ENCODE results near the gene BHMT2.

Gene BHMT2

GRCh38 chr5:79059674-79060073 is 9.9 kb upstream of the BHMT2 start:
- Histone ChIP-seq H3K4me1 (ENCODE audit: control insufficient read depth, low read length) (no peaks in the 10 kb centered on the region), H3K9me2 (replicated peaks; ENCODE audit: control insufficient read depth, low read length) (no peaks in the 10 kb centered on the region), H3F3A (ENCODE audit: control insufficient read depth, insufficient read depth) (no peaks in the 10 kb centered on the region), H3K4me2 (ENCODE audit: low read length) (no peak overlapping the region), H3K4me3 (ENCODE audit: low read length) (no peak overlapping the region), H3K27ac (ENCODE audit: low read depth, low read length) (no peak overlapping the region), H3K9me3 (ENCODE audit: control insufficient read depth, insufficient read depth, low read length) (no peaks in the 10 kb centered on the region), H4K20me1 (ENCODE audit: control insufficient read depth, insufficient read depth, low read depth, low read length) (no peaks in the 10 kb centered on the region), H3K27me3 (ENCODE audit: control insufficient read depth, low read length) (peaks cover 19% of the 10 kb centered on the region), H3K79me2 (ENCODE audit: control insufficient read depth, low read length) (no peaks in the 10 kb centered on the region), H3K36me3 (ENCODE audit: control insufficient read depth, low read length) (no peaks in the 10 kb centered on the region)
- TF ChIP-seq CTCF (IDR thresholded peaks at IDR 0.05; ENCODE audit: low read depth, low read length, poor library complexity, severe bottlenecking), result no peak
- no peak for TF ChIP-seq EZH2phosphoT487 (IDR thresholded peaks at IDR 0.05; ENCODE audit: borderline replicate concordance, low read length)

GRCh38 chr5:79062436-79062835 is 7.1 kb upstream of the BHMT2 start:
- Histone ChIP-seq H3F3A (ENCODE audit: control insufficient read depth, insufficient read depth) (no peaks in the 10 kb centered on the region), H4K20me1 (ENCODE audit: control insufficient read depth, insufficient read depth, low read depth, low read length) (no peaks in the 10 kb centered on the region), H3K79me2 (ENCODE audit: control insufficient read depth, low read length) (no peaks in the 10 kb centered on the region), H3K27ac (ENCODE audit: low read depth, low read length) (no peak overlapping the region), H3K27me3 (ENCODE audit: control insufficient read depth, low read length) (peaks cover 9% of the 10 kb centered on the region), H3K9me3 (ENCODE audit: control insufficient read depth, insufficient read depth, low read length) (no peaks in the 10 kb centered on the region), H3K36me3 (ENCODE audit: control insufficient read depth, low read length) (no peaks in the 10 kb centered on the region), H3K4me3 (ENCODE audit: low read length) (no peak overlapping the region), H3K9me2 (replicated peaks; ENCODE audit: control insufficient read depth, low read length) (no peaks in the 10 kb centered on the region), H3K4me1 (ENCODE audit: control insufficient read depth, low read length) (no peaks in the 10 kb centered on the region), H3K4me2 (ENCODE audit: low read length) (no peak overlapping the region)
- TF ChIP-seq EZH2phosphoT487 (IDR thresholded peaks at IDR 0.05; ENCODE audit: borderline replicate concordance, low read length) (no peak), CTCF (IDR thresholded peaks at IDR 0.05; ENCODE audit: low read depth, low read length, poor library complexity, severe bottlenecking) (no peak)

GRCh38 chr5:79070350-79070667 is 742 bp downstream of the BHMT2 start:
- no peaks in the 10 kb centered on the region for H3K79me2 ChIP-seq (ENCODE audit: control insufficient read depth, low read length)
- H3K36me3 ChIP-seq (ENCODE audit: control insufficient read depth, low read length), result no peaks in the 10 kb centered on the region
- H4K20me1 ChIP-seq (ENCODE audit: control insufficient read depth, insufficient read depth, low read depth, low read length), result no peaks in the 10 kb centered on the region
- H3K4me3 ChIP-seq (ENCODE audit: low read length), result no peak overlapping the region
- H3K9me2 ChIP-seq (replicated peaks; ENCODE audit: control insufficient read depth, low read length), result no peaks in the 10 kb centered on the region
- no peaks in the 10 kb centered on the region for H3F3A ChIP-seq (ENCODE audit: control insufficient read depth, insufficient read depth)
- no peak overlapping the region for H3K4me2 ChIP-seq (ENCODE audit: low read length)
- H3K4me1 ChIP-seq (ENCODE audit: control insufficient read depth, low read length), result no peaks in the 10 kb centered on the region
- no peaks in the 10 kb centered on the region for H3K27me3 ChIP-seq (ENCODE audit: control insufficient read depth, low read length)
- TF ChIP-seq CTCF (IDR thresholded peaks at IDR 0.05; ENCODE audit: low read depth, low read length, poor library complexity, severe bottlenecking), result no peak
- TF ChIP-seq EZH2phosphoT487 (IDR thresholded peaks at IDR 0.05; ENCODE audit: borderline replicate concordance, low read length), result no peak
- H3K27ac ChIP-seq (ENCODE audit: low read depth, low read length), result no peak overlapping the region
- no peaks in the 10 kb centered on the region for H3K9me3 ChIP-seq (ENCODE audit: control insufficient read depth, insufficient read depth, low read length)

GRCh38 chr5:79074641-79075040 is 5.1 kb downstream of the BHMT2 start:
- H3K9me3 ChIP-seq (ENCODE audit: control insufficient read depth, insufficient read depth, low read length), result no peaks in the 10 kb centered on the region
- no peaks in the 10 kb centered on the region for H3K9me2 ChIP-seq (replicated peaks; ENCODE audit: control insufficient read depth, low read length)
- H3K27me3 ChIP-seq (ENCODE audit: control insufficient read depth, low read length), result no peaks in the 10 kb centered on the region
- no peaks in the 10 kb centered on the region for H3F3A ChIP-seq (ENCODE audit: control insufficient read depth, insufficient read depth)
- H3K4me1 ChIP-seq (ENCODE audit: control insufficient read depth, low read length), result no peaks in the 10 kb centered on the region
- H3K79me2 ChIP-seq (ENCODE audit: control insufficient read depth, low read length), result no peaks in the 10 kb centered on the region
- no peak overlapping the region for H3K27ac ChIP-seq (ENCODE audit: low read depth, low read length)
- H3K36me3 ChIP-seq (ENCODE audit: control insufficient read depth, low read length), result no peaks in the 10 kb centered on the region
- TF ChIP-seq CTCF (IDR thresholded peaks at IDR 0.05; ENCODE audit: low read depth, low read length, poor library complexity, severe bottlenecking), result no peak
- TF ChIP-seq EZH2phosphoT487 (IDR thresholded peaks at IDR 0.05; ENCODE audit: borderline replicate concordance, low read length), result no peak
- no peak overlapping the region for H3K4me2 ChIP-seq (ENCODE audit: low read length)
- H4K20me1 ChIP-seq (ENCODE audit: control insufficient read depth, insufficient read depth, low read depth, low read length), result no peaks in the 10 kb centered on the region
- H3K4me3 ChIP-seq (ENCODE audit: low read length), result no peak overlapping the region
